Lower lobe of right lung (tissue), 2 donors: Measurements from ENCODE around the gene NUB1. TPM values are rescaled to one million over a fixed set of nuclear protein-coding genes. Genes with fewer than 3 reads are reported as not detected.

Experiments used
- ATAC-seq, 2 donors: fragments of 200-7000 bp; cut with Tn5 transposase; one replicate each; pipeline ENCODE4 v1.9.1; 2020 to 2022; ENCODE audit warnings: mild to moderate bottlenecking in 2 of 2, moderate library complexity in 2 of 2
- DNase-seq: peaks from one replicate; pipeline ENCODE4 v3.0.0-alpha.2; 2020
- H3K27ac ChIP-seq: fragments of 200-600 bp; one replicate; pipeline ENCODE4 v1.8.0; 2022
- H3K27me3 ChIP-seq: fragments of 200-600 bp; one replicate; pipeline ENCODE4 v1.8.0; 2022; ENCODE audit warnings: low read depth
- H3K36me3 ChIP-seq: fragments of 200-600 bp; one replicate; pipeline ENCODE4 v1.8.0; 2022; ENCODE audit warnings: mild to moderate bottlenecking
- H3K4me1 ChIP-seq: fragments of 200-600 bp; one replicate; pipeline ENCODE4 v1.8.0; 2022
- H3K4me3 ChIP-seq: fragments of 200-600 bp; one replicate; pipeline ENCODE4 v1.8.0; 2022; ENCODE audit warnings: mild to moderate bottlenecking
- H3K9me3 ChIP-seq: fragments of 200-600 bp; one replicate; pipeline ENCODE4 v1.8.0; 2022
- intact Hi-C: fragments of 100-400 bp; cut with DNase I; formaldehyde crosslinking; loops from one replicate; pipeline ENCODE4 v1.11.0; 2022
- total RNA-seq: library from RNA; stranded (reverse); fragmentation: NEBNext Ultra II Directional; extraction: Animal tissue kit (Norgen Biotek cat#: 25700); gene quantifications from one replicate; pipeline ENCODE4 v1.2.1, GENCODE V29; 2021
- TF ChIP-seq, protein P1 (sequence below): fragments of 200-600 bp; IDR thresholded peaks from one replicate; pipeline ENCODE4 v1.8.0; 2022; ENCODE audit warnings: antibody characterized with exemption, mild to moderate bottlenecking
- donor health status: DM: no; HTN: yes; CAD: no; lungs with severe emphysema.

The NUB1 gene
- total RNA-seq, 1 donor from 2014 or later: 53.7 TPM

DNA sequence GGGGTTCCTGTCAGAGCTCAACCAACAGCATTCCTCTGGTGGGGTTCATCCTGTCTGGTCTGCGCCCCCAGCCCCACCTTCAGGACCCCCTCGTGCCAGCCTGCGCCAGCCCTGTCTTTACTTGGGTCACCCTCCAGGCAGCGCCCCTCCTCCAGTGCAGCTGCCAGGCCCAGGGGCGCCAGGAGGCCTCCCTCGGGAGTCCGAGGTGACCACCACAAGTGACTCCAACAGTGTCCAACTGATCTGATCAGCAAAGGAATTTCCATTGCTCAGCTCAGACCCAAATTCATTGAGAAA lies 57.6 kb downstream of the NUB1 start:
- no peaks in the 10 kb centered on the region for H3K9me3 ChIP-seq
- TF ChIP-seq, protein P1, sequence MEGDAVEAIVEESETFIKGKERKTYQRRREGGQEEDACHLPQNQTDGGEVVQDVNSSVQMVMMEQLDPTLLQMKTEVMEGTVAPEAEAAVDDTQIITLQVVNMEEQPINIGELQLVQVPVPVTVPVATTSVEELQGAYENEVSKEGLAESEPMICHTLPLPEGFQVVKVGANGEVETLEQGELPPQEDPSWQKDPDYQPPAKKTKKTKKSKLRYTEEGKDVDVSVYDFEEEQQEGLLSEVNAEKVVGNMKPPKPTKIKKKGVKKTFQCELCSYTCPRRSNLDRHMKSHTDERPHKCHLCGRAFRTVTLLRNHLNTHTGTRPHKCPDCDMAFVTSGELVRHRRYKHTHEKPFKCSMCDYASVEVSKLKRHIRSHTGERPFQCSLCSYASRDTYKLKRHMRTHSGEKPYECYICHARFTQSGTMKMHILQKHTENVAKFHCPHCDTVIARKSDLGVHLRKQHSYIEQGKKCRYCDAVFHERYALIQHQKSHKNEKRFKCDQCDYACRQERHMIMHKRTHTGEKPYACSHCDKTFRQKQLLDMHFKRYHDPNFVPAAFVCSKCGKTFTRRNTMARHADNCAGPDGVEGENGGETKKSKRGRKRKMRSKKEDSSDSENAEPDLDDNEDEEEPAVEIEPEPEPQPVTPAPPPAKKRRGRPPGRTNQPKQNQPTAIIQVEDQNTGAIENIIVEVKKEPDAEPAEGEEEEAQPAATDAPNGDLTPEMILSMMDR: no peak
- DNase-seq: peak; percentile 13

DNA sequence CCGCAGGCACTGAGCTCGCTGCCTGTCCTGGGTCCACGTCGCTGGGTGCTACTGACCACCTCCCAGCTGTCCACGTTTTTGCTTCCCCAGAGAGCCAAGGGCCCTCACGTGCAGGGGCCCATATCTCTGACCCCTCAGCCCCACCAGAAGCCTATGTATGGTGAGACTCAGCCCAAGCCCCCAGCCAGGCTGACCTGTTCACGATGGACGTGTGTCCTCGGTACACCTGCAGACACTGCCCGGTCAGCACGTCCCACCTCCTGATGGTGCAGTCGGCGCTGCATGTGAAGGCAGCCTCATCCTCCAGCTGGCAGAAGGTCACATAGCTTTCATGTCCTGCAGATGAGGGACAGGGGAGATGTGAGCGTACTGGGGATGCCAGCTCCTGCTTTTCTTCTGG lies 58.3 kb downstream of the NUB1 start:
- no peak overlapping the region for H3K4me3 ChIP-seq
- H3K9me3 ChIP-seq: no peaks in the 10 kb centered on the region
- peaks cover 17% of the 10 kb centered on the region for H3K4me1 ChIP-seq
- ATAC-seq: no peak
- intact Hi-C loops: no loop called here
- no peaks in the 10 kb centered on the region for H3K36me3 ChIP-seq
- H3K27ac ChIP-seq: no peak overlapping the region
- peak; percentile 44 for DNase-seq
- H3K27me3 ChIP-seq: peaks cover 4% of the 10 kb centered on the region
- TF ChIP-seq, protein P1: no peak

More for the DNA sequence above, 57.6 kb downstream of the NUB1 start:
- no peak for ATAC-seq
- Histone ChIP-seq H3K36me3 (no peaks in the 10 kb centered on the region), H3K27ac (no peak overlapping the region), H3K4me1 (peaks cover 11% of the 10 kb centered on the region), H3K27me3 (peaks cover 4% of the 10 kb centered on the region), H3K4me3 (no peak overlapping the region)
- intact Hi-C loops: no loop called here

DNA sequence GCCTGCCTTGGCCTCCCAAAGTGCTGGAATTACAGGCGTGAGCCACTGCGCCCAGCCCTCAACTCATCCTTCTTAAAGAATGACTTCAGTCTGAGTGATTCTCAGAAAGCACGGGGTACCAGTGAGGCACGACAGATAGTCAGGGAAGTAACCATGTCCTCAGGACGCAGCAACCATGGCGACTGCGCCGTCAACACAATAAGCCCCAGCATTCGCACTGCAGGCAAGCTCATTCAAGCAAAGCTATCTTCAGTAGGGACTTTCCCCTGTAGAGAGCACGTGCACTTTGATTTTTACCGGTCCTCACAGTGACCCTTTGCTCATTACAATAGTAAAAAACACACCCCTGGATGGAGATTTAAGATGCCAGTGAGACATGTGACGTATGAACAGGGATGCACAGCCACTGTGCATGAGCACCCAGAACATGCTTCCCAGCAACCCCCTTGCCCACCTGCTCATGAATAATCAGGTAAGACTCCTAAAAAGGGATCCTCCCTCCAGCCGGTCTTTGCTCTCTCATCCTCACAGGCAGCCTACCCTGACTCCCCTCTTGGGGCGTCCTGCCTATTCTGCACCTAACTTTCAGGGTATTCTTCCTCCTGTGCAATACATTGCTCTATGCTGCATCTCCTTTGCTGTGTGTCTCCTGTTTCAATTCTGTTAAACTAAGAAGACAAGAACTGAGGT lies 59.2 kb downstream of the NUB1 start:
- peak; percentile 28 for DNase-seq
- H3K4me1 ChIP-seq: peaks cover 18% of the 10 kb centered on the region

DNA sequence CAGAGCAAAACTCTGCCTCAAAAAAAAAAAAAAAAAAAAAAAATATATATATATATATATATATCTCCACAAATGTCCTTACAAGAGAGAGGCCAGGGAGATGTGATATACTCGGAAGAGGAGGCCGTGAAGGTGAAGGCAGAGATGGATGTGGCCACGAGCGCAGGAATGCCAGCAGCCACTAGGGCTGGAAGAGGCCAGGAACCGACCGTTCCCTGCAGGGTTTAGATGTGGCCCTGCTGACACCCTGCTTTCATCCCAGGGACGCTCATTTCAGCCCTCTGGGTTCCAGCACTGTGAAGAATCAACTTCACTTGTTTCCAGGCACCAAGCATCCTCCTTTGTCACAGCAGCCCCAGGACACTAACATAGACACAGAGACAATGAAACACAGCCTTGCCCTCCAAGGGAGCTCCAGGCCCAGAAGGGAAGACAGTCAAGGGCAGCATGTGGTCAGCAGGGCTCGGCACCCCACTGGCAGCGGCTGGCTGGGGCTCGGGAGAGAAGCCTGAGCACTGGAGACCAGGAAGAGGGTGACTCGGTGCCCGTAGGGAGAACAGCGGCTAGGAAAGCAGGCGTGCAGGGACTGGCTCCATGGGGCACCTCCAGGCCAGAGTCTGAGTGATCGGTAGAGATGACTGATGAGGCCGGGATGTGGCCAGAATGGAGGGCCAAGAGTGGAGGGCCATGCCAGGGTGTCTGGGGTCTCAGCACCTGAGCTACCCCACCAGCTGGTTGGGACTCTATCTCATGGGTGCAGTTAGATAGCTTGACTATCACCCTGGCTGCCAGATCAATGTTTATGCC lies 60.6 kb downstream of the NUB1 start:
- Histone ChIP-seq H3K36me3 (no peaks in the 10 kb centered on the region), H3K4me3 (no peak overlapping the region), H3K27ac (no peak overlapping the region), H3K4me1 (peaks cover 18% of the 10 kb centered on the region), H3K9me3 (no peaks in the 10 kb centered on the region), H3K27me3 (peaks cover 4% of the 10 kb centered on the region)
- ATAC-seq (no peak), DNase-seq (no peak)
- TF ChIP-seq, protein P1: no peak
- intact Hi-C loops: no loop called here

More for the DNA sequence above, 59.2 kb downstream of the NUB1 start:
- H3K4me3 ChIP-seq: no peak overlapping the region
- TF ChIP-seq, protein P1: no peak
- H3K9me3 ChIP-seq: no peaks in the 10 kb centered on the region
- H3K27ac ChIP-seq: no peak overlapping the region
- H3K36me3 ChIP-seq: no peaks in the 10 kb centered on the region
- intact Hi-C loops: no loop called here
- peaks cover 4% of the 10 kb centered on the region for H3K27me3 ChIP-seq
- no peak for ATAC-seq

DNA sequence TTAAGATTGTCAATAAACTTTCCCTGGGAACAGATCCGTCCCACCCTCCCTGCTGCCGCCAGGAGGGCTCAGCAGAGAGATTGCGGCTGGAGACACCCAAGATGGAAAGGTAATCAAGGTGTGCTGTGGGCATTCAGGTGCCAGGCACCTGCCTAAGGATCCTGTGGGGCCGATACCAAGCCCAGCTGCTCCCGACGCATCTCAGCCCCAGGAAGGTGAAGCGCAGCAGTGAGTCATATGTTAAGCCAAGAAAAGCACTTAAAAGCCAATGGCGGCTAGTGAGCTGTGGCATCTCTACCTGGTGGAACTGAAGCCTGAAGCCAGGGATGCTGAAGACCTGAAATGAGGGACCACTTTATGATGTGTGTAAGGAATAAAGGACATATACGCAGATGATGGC lies 62.2 kb downstream of the NUB1 start:
- Histone ChIP-seq H3K4me1 (peaks cover 23% of the 10 kb centered on the region), H3K27ac (no peak overlapping the region), H3K9me3 (no peaks in the 10 kb centered on the region), H3K36me3 (no peaks in the 10 kb centered on the region), H3K4me3 (no peak overlapping the region), H3K27me3 (peaks cover 15% of the 10 kb centered on the region)
- ATAC-seq (no peak), DNase-seq (no peak)
- intact Hi-C loops: no loop called here
- TF ChIP-seq, protein P1: no peak
